Endothelial cell of umbilical vein (primary cell): ENCODE results near the gene CTSF. TPM values are rescaled to one million over a fixed set of nuclear protein-coding genes. Genes with fewer than 3 reads are reported as not detected.

ENCODE experiments used
- BruUV-seq: library from RNA; stranded (reverse); fragments of 400-500 nt; replicated peaks from 2 replicates; lab custom pipeline; 2021; lab: Mats Ljungman, UMichigan
- CTCF ChIA-PET: fragments of 300-600, 350-600 bp; sonication (Branson Sonifier 250); formaldehyde crosslinking; loops from one replicate; lab custom pipeline; 2021; ENCODE audit warnings: antibody characterized with exemption, inconsistent platforms; lab: Charles Lee
- POLR2A ChIA-PET: fragments of 300-600, 350-600 bp; sonication (Branson Sonifier 250); formaldehyde crosslinking; loops from one replicate; lab custom pipeline; 2021; ENCODE audit warnings: antibody characterized with exemption, inconsistent platforms; lab: Charles Lee
- DNase-seq: peaks from one replicate; pipeline ENCODE4 v3.0.0-alpha.2; 2011; ENCODE audit warnings: low read depth, low spot score
- FAIRE-seq: peaks from 2 replicates; lab custom pipeline; 2011; peaks lifted over from hg19 to GRCh38; lab: Jason Lieb, UNC
- H2AFZ ChIP-seq: 2 replicates; pipeline ENCODE4 v1.6.0; 2012; ENCODE audit warnings: low read depth, low read length, control low read depth, inconsistent platforms
- H3K27ac ChIP-seq: 2 replicates; pipeline ENCODE4 v1.5.1; 2011; ENCODE audit warnings: low read depth, mild to moderate bottlenecking, control low read depth, low read length, moderate library complexity; ENCODE audit not compliant: insufficient read depth
- H3K27me3 ChIP-seq, 2 experiments: 2 replicates each; pipeline versions ENCODE4 v1.6.0 to v1.6.1; 2011; ENCODE audit warnings: low read length in 2 of 2, mixed read lengths in 1 of 2; ENCODE audit not compliant: control insufficient read depth in 2 of 2, insufficient read depth in 2 of 2
- H3K36me3 ChIP-seq, 2 experiments: 2 replicates in 1 of 2; 3 replicates in 1 of 2; pipeline ENCODE4 v1.5.1; 2011; ENCODE audit warnings: low read length in 2 of 2, mild to moderate bottlenecking in 1 of 2, moderate library complexity in 1 of 2; ENCODE audit not compliant: control insufficient read depth in 2 of 2, insufficient read depth in 2 of 2; ENCODE audit errors: extremely low read depth in 1 of 2
- H3K4me1 ChIP-seq: 3 replicates; pipeline ENCODE4 v1.5.1; 2011; ENCODE audit warnings: mild to moderate bottlenecking, low read length; ENCODE audit not compliant: control insufficient read depth, insufficient read depth; ENCODE audit errors: extremely low read depth
- H3K4me2 ChIP-seq: 2 replicates; pipeline ENCODE4 v1.6.1; 2011; ENCODE audit warnings: low read length, control low read depth, mixed read lengths; ENCODE audit not compliant: insufficient read depth
- H3K4me3 ChIP-seq, 3 experiments: fragments of 200-600 bp in 1 of 3; sonication (generic), shearing (Covaris generic) in 1 of 3; replicated peaks in 1 of 3; 2 replicates each; pipeline ENCODE4 v1.5.1; 2011 to 2016; ENCODE audit warnings: control low read depth in 3 of 3, low read length in 3 of 3, mild to moderate bottlenecking in 2 of 3, inconsistent platforms in 1 of 3, low read depth in 1 of 3, moderate library complexity in 1 of 3; ENCODE audit not compliant: insufficient read depth in 1 of 3
- H3K79me2 ChIP-seq: 2 replicates; pipeline ENCODE4 v1.6.0; 2012; ENCODE audit warnings: low read length, inconsistent platforms; ENCODE audit not compliant: control insufficient read depth, insufficient read depth
- H3K9ac ChIP-seq: replicated peaks from 2 replicates; pipeline ENCODE3; 2011; ENCODE audit warnings: low read length, control low read depth; ENCODE audit not compliant: insufficient read depth; ENCODE audit errors: extremely low read depth
- H3K9me1 ChIP-seq: replicated peaks from 3 replicates; pipeline ENCODE4 v1.6.0; 2011; ENCODE audit warnings: mild to moderate bottlenecking, low read length; ENCODE audit not compliant: control insufficient read depth, insufficient read depth; ENCODE audit errors: extremely low read depth
- H3K9me3 ChIP-seq: replicated peaks from 2 replicates; pipeline ENCODE4 v1.5.1; 2012; ENCODE audit warnings: low read length, inconsistent platforms; ENCODE audit not compliant: control insufficient read depth, insufficient read depth
- H4K20me1 ChIP-seq: replicated peaks from 2 replicates; pipeline ENCODE3; 2011; ENCODE audit warnings: mild to moderate bottlenecking, low read length; ENCODE audit not compliant: control insufficient read depth, insufficient read depth; ENCODE audit errors: extremely low read depth
- MYC ChIP-seq: IDR thresholded peaks from one replicate; pipeline ENCODE4 v1.6.1; 2011; ENCODE audit warnings: mild to moderate bottlenecking, low read depth, low read length
- POLR2AphosphoS5 ChIP-seq: IDR thresholded peaks from 2 replicates; pipeline ENCODE4 v1.6.1; 2012; ENCODE audit warnings: low read depth, mild to moderate bottlenecking, control low read depth, low read length, moderate library complexity; ENCODE audit not compliant: insufficient read depth
- dilution Hi-C: fragments of 300-500 bp; cut with MboI; formaldehyde crosslinking; loops from one replicate; pipeline ENCODE4 v1.15.0; 2019; ENCODE audit warnings: low sequenced_read_pairs; ENCODE audit not compliant: extremely low pct_ligation_motif_present
- intact Hi-C: fragments of 100-400 bp; cut with micrococcal nuclease; formaldehyde crosslinking; loops from one replicate; pipeline ENCODE4 v1.10.0; 2022
- polyA plus RNA-seq, 4 experiments: library from polyadenylated mRNA; depleted of rRNA in 3 of 4; stranded (reverse) in 3 of 4; unstranded in 1 of 4; fragments of >200 nt; gene quantifications; 2 replicates each; pipeline versions ENCODE4 v1.2.1 to v1.2.3, GENCODE V29; 2011 to 2012; ENCODE audit warnings: missing spikeins in 1 of 4
- total RNA-seq: library from RNA; stranded (reverse); gene quantifications from 2 replicates; pipeline ENCODE4 v1.2.3, GENCODE V29; 2021

The CTSF gene
- total and polyA plus RNA-seq, 2 donors (not counting 3 experiments of a cell fraction or from before 2014, with no cell fraction given) = 14.4 to 27.7 TPM

DNA sequence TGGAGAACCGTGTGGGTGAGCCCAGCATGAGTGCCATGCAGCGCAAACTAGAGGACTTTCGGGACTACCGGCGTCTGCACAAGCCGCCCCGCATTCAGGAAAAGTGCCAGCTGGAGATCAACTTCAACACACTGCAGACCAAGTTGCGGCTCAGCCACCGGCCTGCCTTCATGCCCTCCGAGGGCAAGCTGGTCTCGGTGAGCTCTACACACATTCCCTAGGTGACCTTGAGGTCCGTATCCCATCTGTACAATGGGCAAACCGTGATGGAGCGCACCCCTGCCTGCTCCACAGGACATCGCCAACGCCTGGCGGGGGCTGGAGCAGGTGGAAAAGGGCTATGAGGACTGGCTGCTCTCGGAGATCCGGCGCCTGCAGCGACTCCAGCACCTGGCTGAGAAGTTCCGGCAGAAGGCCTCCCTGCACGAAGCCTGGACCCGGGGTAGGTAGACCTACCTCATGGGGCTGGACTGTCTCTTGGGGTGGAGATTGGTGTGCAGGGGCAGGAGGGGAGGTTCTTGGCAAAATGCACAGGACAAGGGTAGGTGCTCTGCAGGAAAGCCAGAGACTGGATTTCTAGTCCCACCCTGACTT lies 10.6 kb downstream of the CTSF start:
- H3K27me3 ChIP-seq = peaks cover 5 to 6% of the 10 kb centered on the region in 2 experiments
- no peak for TF ChIP-seq POLR2AphosphoS5
- H3K79me2 ChIP-seq = no peaks in the 10 kb centered on the region
- POLR2A ChIA-PET = no interaction called here
- CTCF ChIA-PET = no interaction called here
- intact Hi-C loops (no loop called here), dilution Hi-C loops (no loop called here)
- no peak overlapping the region for H3K9ac ChIP-seq
- DNase-seq = no peak
- no peaks in the 10 kb centered on the region for H3K36me3 ChIP-seq
- H4K20me1 ChIP-seq = no peaks in the 10 kb centered on the region
- no peaks in the 10 kb centered on the region for H3K4me1 ChIP-seq
- no peak overlapping the region for H3K4me2 ChIP-seq
- BruUV-seq = no TSS peak
- H2AFZ ChIP-seq = no peak overlapping the region
- no peak overlapping the region for H3K27ac ChIP-seq
- no peak overlapping the region for H3K4me3 ChIP-seq
- no peak for FAIRE-seq
- H3K9me1 ChIP-seq = no peaks in the 10 kb centered on the region
- no peaks in the 10 kb centered on the region for H3K9me3 ChIP-seq

DNA sequence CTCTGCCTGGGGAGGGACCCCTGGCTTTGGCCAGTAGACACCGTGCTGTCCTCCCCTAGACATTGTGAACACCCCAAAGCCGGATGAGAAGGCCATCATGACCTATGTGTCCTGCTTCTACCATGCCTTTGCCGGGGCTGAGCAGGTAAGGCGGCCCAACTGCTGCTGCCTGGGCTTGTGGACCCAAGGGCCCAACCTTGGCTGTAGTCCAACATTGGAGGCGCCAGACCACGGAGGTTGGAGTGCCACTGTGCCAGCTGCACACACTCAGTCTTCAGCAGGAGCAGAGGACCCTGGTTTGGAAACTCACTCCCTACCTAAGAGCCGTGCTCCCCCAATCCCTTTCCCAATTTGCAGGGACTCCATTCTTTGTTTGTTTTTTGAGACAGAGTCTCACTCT lies 12.3 kb downstream of the CTSF start:
- DNase-seq = no peak
- Histone ChIP-seq H3K9ac (no peak overlapping the region), H3K4me2 (no peak overlapping the region), H3K36me3 (no peaks in the 10 kb centered on the region), H3K9me1 (no peaks in the 10 kb centered on the region), H3K79me2 (no peaks in the 10 kb centered on the region), H3K27ac (no peak overlapping the region), H3K4me3 (no peak overlapping the region), H3K4me1 (no peaks in the 10 kb centered on the region), H2AFZ (no peak overlapping the region), H3K9me3 (no peaks in the 10 kb centered on the region), H3K27me3 (peaks cover 5 to 6% of the 10 kb centered on the region in 2 experiments), H4K20me1 (no peaks in the 10 kb centered on the region)
- dilution Hi-C loops (no loop called here), intact Hi-C loops (no loop called here)
- ChIA-PET POLR2A (no interaction called here), CTCF (interaction anchor here (1.0 kb wide), 1 partner anchor 122 kb away, joined by 3 read pairs; no protein-coding TSS in a partner anchor)
- BruUV-seq = no TSS peak
- no peak for FAIRE-seq
- TF ChIP-seq POLR2AphosphoS5 = no peak
- TF ChIP-seq MYC = no peak
